ENCODE data around the gene TSPAN11.

The TSPAN11 gene

DNA sequence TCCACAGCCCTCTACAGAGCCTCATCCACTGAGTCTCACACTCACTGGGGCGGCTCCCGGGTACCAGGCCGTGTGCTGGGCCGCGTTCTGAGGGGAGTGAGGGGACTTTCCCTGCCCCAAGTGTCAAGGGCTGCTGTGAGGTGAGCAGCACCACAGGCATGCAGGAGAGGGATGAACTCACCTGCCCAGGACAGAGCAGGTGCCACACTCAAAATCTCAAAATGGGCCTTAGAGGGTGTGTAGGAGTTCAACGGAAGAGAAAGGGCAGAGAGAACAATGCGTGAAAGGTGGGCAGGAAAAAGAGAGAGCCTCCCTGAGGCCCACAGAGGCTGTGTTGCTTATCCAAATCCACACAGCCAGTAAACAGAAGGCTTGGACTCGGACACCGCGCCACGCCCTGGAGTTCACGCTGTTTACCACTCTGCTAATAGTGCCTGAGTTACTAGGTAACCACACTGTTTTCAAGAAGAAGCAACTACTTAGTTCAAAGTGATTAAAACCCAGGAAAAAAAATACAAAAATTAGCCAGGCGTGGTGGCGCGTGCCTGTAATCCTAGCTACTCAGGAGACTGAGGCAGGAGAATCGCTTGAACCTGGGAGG is 32.7 kb downstream of the TSPAN11 start:
- no peak overlapping the region for H2AFZ ChIP-seq (ENCODE audit: low read length)
- no peak overlapping the region for H3K4me2 ChIP-seq (ENCODE audit: low read length)
- H3K4me1 ChIP-seq (ENCODE audit: insufficient read depth, low read length, severe bottlenecking), result no peaks in the 10 kb centered on the region
- no peaks in the 10 kb centered on the region for H3K79me2 ChIP-seq (ENCODE audit: insufficient read depth, low read length)
- H3K9me2 ChIP-seq (ENCODE audit: low read depth, low read length), result no peaks in the 10 kb centered on the region
- no peaks in the 10 kb centered on the region for H3K9me3 ChIP-seq (ENCODE audit: low read length)
- H3K4me3 ChIP-seq (ENCODE audit: low read depth, low read length, poor library complexity, severe bottlenecking), result no peak overlapping the region
- H3K27ac ChIP-seq (ENCODE audit: low read depth, low read length, poor library complexity, severe bottlenecking), result no peak overlapping the region
- no peaks in the 10 kb centered on the region for H3K27me3 ChIP-seq (ENCODE audit: insufficient read depth, low read length)
- no peak for TF ChIP-seq EZH2 (IDR thresholded peaks at IDR 0.05; ENCODE audit: borderline replicate concordance, low read length)
- TF ChIP-seq, protein P1, sequence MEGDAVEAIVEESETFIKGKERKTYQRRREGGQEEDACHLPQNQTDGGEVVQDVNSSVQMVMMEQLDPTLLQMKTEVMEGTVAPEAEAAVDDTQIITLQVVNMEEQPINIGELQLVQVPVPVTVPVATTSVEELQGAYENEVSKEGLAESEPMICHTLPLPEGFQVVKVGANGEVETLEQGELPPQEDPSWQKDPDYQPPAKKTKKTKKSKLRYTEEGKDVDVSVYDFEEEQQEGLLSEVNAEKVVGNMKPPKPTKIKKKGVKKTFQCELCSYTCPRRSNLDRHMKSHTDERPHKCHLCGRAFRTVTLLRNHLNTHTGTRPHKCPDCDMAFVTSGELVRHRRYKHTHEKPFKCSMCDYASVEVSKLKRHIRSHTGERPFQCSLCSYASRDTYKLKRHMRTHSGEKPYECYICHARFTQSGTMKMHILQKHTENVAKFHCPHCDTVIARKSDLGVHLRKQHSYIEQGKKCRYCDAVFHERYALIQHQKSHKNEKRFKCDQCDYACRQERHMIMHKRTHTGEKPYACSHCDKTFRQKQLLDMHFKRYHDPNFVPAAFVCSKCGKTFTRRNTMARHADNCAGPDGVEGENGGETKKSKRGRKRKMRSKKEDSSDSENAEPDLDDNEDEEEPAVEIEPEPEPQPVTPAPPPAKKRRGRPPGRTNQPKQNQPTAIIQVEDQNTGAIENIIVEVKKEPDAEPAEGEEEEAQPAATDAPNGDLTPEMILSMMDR (IDR thresholded peaks at IDR 0.05; ENCODE audit: low read length), result no peak
- no peaks in the 10 kb centered on the region for H3F3A ChIP-seq (ENCODE audit: insufficient read depth, low read length)
- H3K36me3 ChIP-seq (ENCODE audit: insufficient read depth, low read length), result no peaks in the 10 kb centered on the region
- no peaks in the 10 kb centered on the region for H4K20me1 ChIP-seq (ENCODE audit: insufficient read depth, low read length)
- no peak overlapping the region for H3K9ac ChIP-seq (ENCODE audit: low read length)

DNA sequence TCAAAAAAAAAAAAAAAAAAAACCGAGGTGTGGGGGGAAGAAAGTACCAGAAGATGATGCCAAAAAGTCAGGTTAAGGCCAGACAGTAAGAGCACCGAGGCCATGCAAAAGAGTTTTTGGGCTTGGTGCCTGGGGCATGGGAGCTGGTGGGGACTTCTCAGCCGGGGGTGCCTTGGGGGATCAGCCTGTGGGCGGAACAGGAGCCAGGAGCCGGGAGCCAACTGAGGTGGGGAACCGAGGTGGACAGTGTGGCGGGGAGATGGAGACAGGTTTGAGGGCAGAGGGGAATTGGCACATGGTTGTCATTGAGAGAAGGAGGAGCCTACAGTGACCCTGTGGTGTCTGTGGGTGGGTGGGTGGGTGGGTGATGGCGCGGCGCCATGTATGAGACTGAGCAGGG is 33.2 kb downstream of the TSPAN11 start:
- H3F3A ChIP-seq (ENCODE audit: insufficient read depth, low read length), result no peaks in the 10 kb centered on the region
- H3K4me3 ChIP-seq (ENCODE audit: low read depth, low read length, poor library complexity, severe bottlenecking), result no peak overlapping the region
- no peaks in the 10 kb centered on the region for H3K79me2 ChIP-seq (ENCODE audit: insufficient read depth, low read length)
- no peak overlapping the region for H3K9ac ChIP-seq (ENCODE audit: low read length)
- no peaks in the 10 kb centered on the region for H3K36me3 ChIP-seq (ENCODE audit: insufficient read depth, low read length)
- H3K9me3 ChIP-seq (ENCODE audit: low read length), result no peaks in the 10 kb centered on the region
- H3K4me1 ChIP-seq (ENCODE audit: insufficient read depth, low read length, severe bottlenecking), result no peaks in the 10 kb centered on the region
- no peak overlapping the region for H3K4me2 ChIP-seq (ENCODE audit: low read length)
- H3K27me3 ChIP-seq (ENCODE audit: insufficient read depth, low read length), result no peaks in the 10 kb centered on the region
- H3K9me2 ChIP-seq (ENCODE audit: low read depth, low read length), result no peaks in the 10 kb centered on the region
- no peak overlapping the region for H3K27ac ChIP-seq (ENCODE audit: low read depth, low read length, poor library complexity, severe bottlenecking)
- no peaks in the 10 kb centered on the region for H4K20me1 ChIP-seq (ENCODE audit: insufficient read depth, low read length)
- TF ChIP-seq, protein P1 (IDR thresholded peaks at IDR 0.05; ENCODE audit: low read length), result no peak
- TF ChIP-seq EZH2 (IDR thresholded peaks at IDR 0.05; ENCODE audit: borderline replicate concordance, low read length), result no peak
- no peak overlapping the region for H2AFZ ChIP-seq (ENCODE audit: low read length)

DNA sequence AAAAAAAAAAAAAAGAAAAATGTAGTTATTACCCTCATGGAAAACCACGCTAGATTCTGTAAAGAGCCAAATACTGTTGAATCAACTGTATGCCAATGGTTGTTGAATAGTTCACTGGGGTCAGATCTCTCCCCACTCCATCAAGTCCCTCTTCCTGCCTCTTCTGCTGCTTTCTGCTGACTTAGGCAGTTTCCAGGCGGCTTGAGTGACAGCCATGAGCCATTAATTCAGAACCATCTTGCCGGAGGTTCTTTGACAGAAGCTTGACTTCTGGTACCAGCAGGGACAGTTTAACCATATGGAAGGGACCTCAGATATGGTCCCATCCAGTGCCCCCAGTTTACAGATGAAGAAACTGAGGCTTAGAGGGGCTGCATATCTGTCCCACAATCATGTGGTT is 34.5 kb downstream of the TSPAN11 start:
- no peaks in the 10 kb centered on the region for H3K9me3 ChIP-seq (ENCODE audit: low read length)
- no peaks in the 10 kb centered on the region for H3F3A ChIP-seq (ENCODE audit: insufficient read depth, low read length)
- no peak overlapping the region for H3K27ac ChIP-seq (ENCODE audit: low read depth, low read length, poor library complexity, severe bottlenecking)
- H3K36me3 ChIP-seq (ENCODE audit: insufficient read depth, low read length), result no peaks in the 10 kb centered on the region
- no peak overlapping the region for H3K4me3 ChIP-seq (ENCODE audit: low read depth, low read length, poor library complexity, severe bottlenecking)
- H3K27me3 ChIP-seq (ENCODE audit: insufficient read depth, low read length), result 0 out of 2 replicates have a peak, but pooled peaks cover 4% of the 10 kb centered on the region
- no peak overlapping the region for H2AFZ ChIP-seq (ENCODE audit: low read length)
- no peaks in the 10 kb centered on the region for H3K4me1 ChIP-seq (ENCODE audit: insufficient read depth, low read length, severe bottlenecking)
- TF ChIP-seq, protein P1 (IDR thresholded peaks at IDR 0.05; ENCODE audit: low read length), result no peak
- no peak for TF ChIP-seq EZH2 (IDR thresholded peaks at IDR 0.05; ENCODE audit: borderline replicate concordance, low read length)
- no peak overlapping the region for H3K4me2 ChIP-seq (ENCODE audit: low read length)
- H4K20me1 ChIP-seq (ENCODE audit: insufficient read depth, low read length), result no peaks in the 10 kb centered on the region
- no peaks in the 10 kb centered on the region for H3K9me2 ChIP-seq (ENCODE audit: low read depth, low read length)
- no peak overlapping the region for H3K9ac ChIP-seq (ENCODE audit: low read length)
- no peaks in the 10 kb centered on the region for H3K79me2 ChIP-seq (ENCODE audit: insufficient read depth, low read length)

All from OCI-LY1 (cell line).